A673 (cell line): ENCODE measurements around the gene SIK3.

Experiments
- CTCF ChIP-seq: fragments of 300-800, 200-600 bp; sonication (generic); conservative IDR thresholded peaks from 2 replicates; pipeline ENCODE4 v1.5.1; 2017; ENCODE audit warnings: low read depth, mild to moderate bottlenecking, antibody characterized with exemption, low read length, moderate library complexity, mixed read lengths
- EZH2 ChIP-seq: fragments of 200-600 bp; sonication (generic); IDR thresholded peaks from 2 replicates; pipeline ENCODE4 v1.6.1; 2017; ENCODE audit warnings: borderline replicate concordance, low read depth, mild to moderate bottlenecking, mixed read lengths, antibody characterized with exemption, low read length; ENCODE audit not compliant: poor library complexity, severe bottlenecking

GRCh38 chr11:116871248-116871647, 227.0 kb downstream of the SIK3 start:
- TF ChIP-seq CTCF (no peak), EZH2 (no peak)
